Measurements from ENCODE around the gene ADORA2A. TPM values are rescaled to one million over a fixed set of nuclear protein-coding genes. Genes with fewer than 3 reads are reported as not detected.

Gene ADORA2A
- 0.47 to 1.2 TPM (median 0.84 TPM) in 5 replicates for total RNA-seq (2022; extraction: Qiagen RNA extraction)

GRCh38 chr22:24427500-24428164 is at the start of gene ADORA2A:
ADORA2A (plus strand) TSS chr22:24427599; CDS start chr22:24433405, 5,806 bp downstream.

Other genes starting within 250 kb of the ADORA2A start
- 63.9 to 79.0 TPM (median 75.3 TPM) in 5 replicates for gene SUSD2, start 246.1 kb upstream of the ADORA2A start, total RNA-seq (2022; extraction: Qiagen RNA extraction)
- 3.4 to 4.5 TPM (median 4.0 TPM) in 5 replicates for gene GGT5, start 182.5 kb upstream of the ADORA2A start, total RNA-seq (2022; extraction: Qiagen RNA extraction)
- 13.8 to 19.5 TPM (median 15.7 TPM) in 5 replicates for gene SPECC1L, start 156.8 kb upstream of the ADORA2A start, total RNA-seq (2022; extraction: Qiagen RNA extraction)
- not detected in 5 replicates for gene UPB1, start 67.7 kb downstream of the ADORA2A start, total RNA-seq (2022; extraction: Qiagen RNA extraction)
- gene GUCD1, start 127.5 kb downstream of the ADORA2A start, total RNA-seq (2022; extraction: Qiagen RNA extraction): 45.9 to 55.0 TPM (median 47.7 TPM) in 5 replicates
- 139 to 210 TPM (median 147 TPM) in 5 replicates for gene SNRPD3, start 128.4 kb downstream of the ADORA2A start, total RNA-seq (2022; extraction: Qiagen RNA extraction)
- gene LRRC75B, start 165.5 kb downstream of the ADORA2A start, total RNA-seq (2022; extraction: Qiagen RNA extraction): 5.2 to 8.9 TPM (median 8.1 TPM) in 5 replicates
- gene GGT1, start 175.6 kb downstream of the ADORA2A start, total RNA-seq (2022; extraction: Qiagen RNA extraction): 94.2 to 106 TPM (median 96.3 TPM) in 5 replicates